ENCODE results near the gene GDF7.

DNA sequence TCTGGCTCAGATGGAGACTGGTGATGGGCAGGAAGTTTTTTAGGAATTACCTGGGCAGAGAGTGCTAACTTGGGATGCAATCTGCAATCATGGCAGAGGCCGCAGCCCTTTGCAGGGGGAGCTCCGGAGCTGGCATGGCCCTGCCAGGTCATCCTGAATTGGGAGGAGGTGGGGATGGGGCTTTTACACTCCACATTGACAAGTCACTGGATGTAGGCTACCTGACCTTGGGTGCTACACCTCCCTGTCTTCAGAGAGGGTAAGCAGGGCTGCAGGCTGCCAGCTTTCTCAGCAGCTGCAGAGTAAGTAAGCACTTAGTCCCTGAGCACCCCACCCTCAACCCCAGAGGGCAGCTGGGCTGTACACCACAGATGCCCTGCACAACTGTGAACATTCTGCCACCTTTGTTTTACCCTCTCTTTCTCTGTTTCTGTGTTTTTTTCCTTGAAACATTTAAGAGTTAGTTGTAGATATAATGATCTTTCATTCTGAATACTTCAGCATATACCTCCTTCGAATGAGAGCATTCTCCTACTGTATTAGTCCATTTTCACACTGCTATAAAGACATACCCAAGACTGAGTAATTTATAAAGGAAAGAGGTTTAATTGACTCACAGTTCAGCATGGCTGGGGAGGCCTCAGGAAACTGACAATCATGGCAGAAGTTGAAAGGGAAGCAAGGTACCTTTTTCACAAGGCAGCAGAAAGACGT lies 9.3 kb upstream of the GDF7 start:
- TF ChIP-seq SMC3 (IDR thresholded peaks at IDR 0.05; ENCODE audit: low read depth, low read length) (no peak), GABPA (IDR thresholded peaks at IDR 0.05; ENCODE audit: low read depth) (no peak), EP300 (IDR thresholded peaks at IDR 0.05; ENCODE audit: borderline replicate concordance in 1 of 2, low read depth in 1 of 2, low read length in 1 of 2) (no peak), POLR2AphosphoS5 (IDR thresholded peaks at IDR 0.05; ENCODE audit: low read depth, low read length) (no peak), YY1 (IDR thresholded peaks at IDR 0.05; ENCODE audit: low read depth) (no peak), RAD21 (IDR thresholded peaks at IDR 0.05; ENCODE audit: low read length) (no peak), NRF1 (IDR thresholded peaks at IDR 0.05; ENCODE audit: low read depth, low read length) (no peak), FOSL2 (IDR thresholded peaks at IDR 0.05; ENCODE audit: borderline replicate concordance, low read depth) (no peak)
- TF ChIP-seq, protein P1, sequence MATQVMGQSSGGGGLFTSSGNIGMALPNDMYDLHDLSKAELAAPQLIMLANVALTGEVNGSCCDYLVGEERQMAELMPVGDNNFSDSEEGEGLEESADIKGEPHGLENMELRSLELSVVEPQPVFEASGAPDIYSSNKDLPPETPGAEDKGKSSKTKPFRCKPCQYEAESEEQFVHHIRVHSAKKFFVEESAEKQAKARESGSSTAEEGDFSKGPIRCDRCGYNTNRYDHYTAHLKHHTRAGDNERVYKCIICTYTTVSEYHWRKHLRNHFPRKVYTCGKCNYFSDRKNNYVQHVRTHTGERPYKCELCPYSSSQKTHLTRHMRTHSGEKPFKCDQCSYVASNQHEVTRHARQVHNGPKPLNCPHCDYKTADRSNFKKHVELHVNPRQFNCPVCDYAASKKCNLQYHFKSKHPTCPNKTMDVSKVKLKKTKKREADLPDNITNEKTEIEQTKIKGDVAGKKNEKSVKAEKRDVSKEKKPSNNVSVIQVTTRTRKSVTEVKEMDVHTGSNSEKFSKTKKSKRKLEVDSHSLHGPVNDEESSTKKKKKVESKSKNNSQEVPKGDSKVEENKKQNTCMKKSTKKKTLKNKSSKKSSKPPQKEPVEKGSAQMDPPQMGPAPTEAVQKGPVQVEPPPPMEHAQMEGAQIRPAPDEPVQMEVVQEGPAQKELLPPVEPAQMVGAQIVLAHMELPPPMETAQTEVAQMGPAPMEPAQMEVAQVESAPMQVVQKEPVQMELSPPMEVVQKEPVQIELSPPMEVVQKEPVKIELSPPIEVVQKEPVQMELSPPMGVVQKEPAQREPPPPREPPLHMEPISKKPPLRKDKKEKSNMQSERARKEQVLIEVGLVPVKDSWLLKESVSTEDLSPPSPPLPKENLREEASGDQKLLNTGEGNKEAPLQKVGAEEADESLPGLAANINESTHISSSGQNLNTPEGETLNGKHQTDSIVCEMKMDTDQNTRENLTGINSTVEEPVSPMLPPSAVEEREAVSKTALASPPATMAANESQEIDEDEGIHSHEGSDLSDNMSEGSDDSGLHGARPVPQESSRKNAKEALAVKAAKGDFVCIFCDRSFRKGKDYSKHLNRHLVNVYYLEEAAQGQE (IDR thresholded peaks at IDR 0.05; ENCODE audit: low read depth, low read length): no peak
- TF ChIP-seq, protein P2, sequence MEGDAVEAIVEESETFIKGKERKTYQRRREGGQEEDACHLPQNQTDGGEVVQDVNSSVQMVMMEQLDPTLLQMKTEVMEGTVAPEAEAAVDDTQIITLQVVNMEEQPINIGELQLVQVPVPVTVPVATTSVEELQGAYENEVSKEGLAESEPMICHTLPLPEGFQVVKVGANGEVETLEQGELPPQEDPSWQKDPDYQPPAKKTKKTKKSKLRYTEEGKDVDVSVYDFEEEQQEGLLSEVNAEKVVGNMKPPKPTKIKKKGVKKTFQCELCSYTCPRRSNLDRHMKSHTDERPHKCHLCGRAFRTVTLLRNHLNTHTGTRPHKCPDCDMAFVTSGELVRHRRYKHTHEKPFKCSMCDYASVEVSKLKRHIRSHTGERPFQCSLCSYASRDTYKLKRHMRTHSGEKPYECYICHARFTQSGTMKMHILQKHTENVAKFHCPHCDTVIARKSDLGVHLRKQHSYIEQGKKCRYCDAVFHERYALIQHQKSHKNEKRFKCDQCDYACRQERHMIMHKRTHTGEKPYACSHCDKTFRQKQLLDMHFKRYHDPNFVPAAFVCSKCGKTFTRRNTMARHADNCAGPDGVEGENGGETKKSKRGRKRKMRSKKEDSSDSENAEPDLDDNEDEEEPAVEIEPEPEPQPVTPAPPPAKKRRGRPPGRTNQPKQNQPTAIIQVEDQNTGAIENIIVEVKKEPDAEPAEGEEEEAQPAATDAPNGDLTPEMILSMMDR (IDR thresholded peaks at IDR 0.05): no peak
